Renal pelvis (tissue), 12 donors: ENCODE results near the gene LMF2. TPM values are rescaled to one million over a fixed set of nuclear protein-coding genes. Genes with fewer than 3 reads are reported as not detected.

Source experiments
- DNase-seq: peaks from one replicate; pipeline ENCODE4 v3.0.0-alpha.2; 2013
- long read RNA-seq, 16 experiments: transcript quantifications; one replicate each; lab custom pipeline, GENCODE V29; 2026
- polyA plus RNA-seq, 3 donors: library from polyadenylated mRNA; unstranded; fragments of 120-200 nt; gene quantifications; one replicate each; pipeline ENCODE4 v1.2.1, GENCODE V29; 2013; ENCODE audit not compliant: insufficient read length in 3 of 3

The LMF2 gene
- polyA plus RNA-seq, result 10 to 100 TPM; 47.3 to 61.5 (median 60.5) TPM
- long read RNA-seq, donor 1, partial matches to known transcripts, result 0 of 2 reads
- long read RNA-seq, donor 1, other reads (novel, unspliced or antisense), result 0 of 2 reads
- long read RNA-seq, donor 2, transcript LMF2-202 (14 exons, 2,582 nt), result major isoform, 11 of 16 reads
- long read RNA-seq, donor 2, partial matches to known transcripts, result 5 of 16 reads
- long read RNA-seq, donor 2, other reads (novel, unspliced or antisense), result 0 of 16 reads
- long read RNA-seq, donor 3, transcript LMF2-202 (14 exons, 2,582 nt), result major isoform, 6 of 6 reads
- long read RNA-seq, donor 3, partial matches to known transcripts, result 0 of 6 reads
- long read RNA-seq, donor 3, other reads (novel, unspliced or antisense), result 0 of 6 reads
- long read RNA-seq, donor 4, transcript LMF2-202 (14 exons, 2,582 nt), result major isoform, 10 of 10 reads
- long read RNA-seq, donor 4, partial matches to known transcripts, result 0 of 10 reads
- long read RNA-seq, donor 4, other reads (novel, unspliced or antisense), result 0 of 10 reads
- long read RNA-seq, donor 5, transcript LMF2-202 (14 exons, 2,582 nt), result major isoform, 7 of 7 reads
- long read RNA-seq, donor 5, partial matches to known transcripts, result 0 of 7 reads
- long read RNA-seq, donor 5, other reads (novel, unspliced or antisense), result 0 of 7 reads
- long read RNA-seq, donor 6, transcript LMF2-202 (14 exons, 2,582 nt), result major isoform, 5 of 19 reads
- long read RNA-seq, donor 6, partial matches to known transcripts, result 6 of 19 reads
- long read RNA-seq, donor 6, other reads (novel, unspliced or antisense), result 7 of 19 reads
- long read RNA-seq, donor 7, transcript LMF2-202 (14 exons, 2,582 nt), result major isoform, 8 of 18 reads
- long read RNA-seq, donor 7, partial matches to known transcripts, result 9 of 18 reads
- long read RNA-seq, donor 7, other reads (novel, unspliced or antisense), result 0 of 18 reads
- long read RNA-seq, donor 8, partial matches to known transcripts, result 0 of 4 reads
- long read RNA-seq, donor 8, other reads (novel, unspliced or antisense), result 0 of 4 reads
- long read RNA-seq, donor 9, transcript LMF2-202 (14 exons, 2,582 nt), result major isoform, 17 of 20 reads
- long read RNA-seq, donor 9, partial matches to known transcripts, result 0 of 20 reads
- long read RNA-seq, donor 9, other reads (novel, unspliced or antisense), result 0 of 20 reads
- long read RNA-seq, donor 10, transcript LMF2-202 (14 exons, 2,582 nt), result major isoform, 13 of 29 reads
- long read RNA-seq, donor 10, partial matches to known transcripts, result 16 of 29 reads
- long read RNA-seq, donor 10, other reads (novel, unspliced or antisense), result 0 of 29 reads
- long read RNA-seq, donor 11, partial matches to known transcripts, result 0 of 5 reads
- long read RNA-seq, donor 11, other reads (novel, unspliced or antisense), result 0 of 5 reads
- long read RNA-seq, donor 12, transcript LMF2-202 (14 exons, 2,582 nt), result major isoform, 9 of 11 reads
- long read RNA-seq, donor 12, partial matches to known transcripts, result 0 of 11 reads
- long read RNA-seq, donor 12, other reads (novel, unspliced or antisense), result 0 of 11 reads
- long read RNA-seq, donor 13, partial matches to known transcripts, result 8 of 10 reads
- long read RNA-seq, donor 13, other reads (novel, unspliced or antisense), result 0 of 10 reads
- long read RNA-seq, donor 14, transcript LMF2-202 (14 exons, 2,582 nt), result major isoform, 14 of 14 reads
- long read RNA-seq, donor 14, partial matches to known transcripts, result 0 of 14 reads
- long read RNA-seq, donor 14, other reads (novel, unspliced or antisense), result 0 of 14 reads
- long read RNA-seq, donor 15, transcript LMF2-202 (14 exons, 2,582 nt), result major isoform, 13 of 18 reads
- long read RNA-seq, donor 15, partial matches to known transcripts, result 0 of 18 reads
- long read RNA-seq, donor 15, other reads (novel, unspliced or antisense), result 5 of 18 reads
- long read RNA-seq, donor 16, transcript LMF2-202 (14 exons, 2,582 nt), result major isoform, 5 of 5 reads
- long read RNA-seq, donor 16, partial matches to known transcripts, result 0 of 5 reads
- long read RNA-seq, donor 16, other reads (novel, unspliced or antisense), result 0 of 5 reads

GRCh38 chr22:50507421-50507990, at the start of gene LMF2:
LMF2 (minus strand) TSS chr22:50507702; CDS start chr22:50507675, 27 bp downstream.
- no peak for DNase-seq

- DNase-seq, result no peak
Observed at GRCh38 chr22:50556703-50557102, 49.2 kb upstream of the LMF2 start.

GRCh38 chr22:50553310-50553709, 45.8 kb upstream of the LMF2 start:
- no peak for DNase-seq

- DNase-seq, result no peak
Observed at GRCh38 chr22:50551160-50551752, 43.8 kb upstream of the LMF2 start.

- DNase-seq, result no peak
Observed at GRCh38 chr22:50550395-50550794, 42.9 kb upstream of the LMF2 start.

GRCh38 chr22:50548921-50549790, 41.7 kb upstream of the LMF2 start:
- DNase-seq, result no peak

GRCh38 chr22:50548040-50548920, 40.8 kb upstream of the LMF2 start:
- no peak for DNase-seq

GRCh38 chr22:50547263-50547985, 39.9 kb upstream of the LMF2 start:
- no peak for DNase-seq

GRCh38 chr22:50546326-50547262, 39.1 kb upstream of the LMF2 start:
- no peak for DNase-seq

- no peak for DNase-seq
Observed at GRCh38 chr22:50545522-50546325, 38.2 kb upstream of the LMF2 start, which contains the start of gene KLHDC7B. KLHDC7B (plus strand) TSS chr22:50545899; CDS start chr22:50546244, 345 bp downstream.

- DNase-seq, result no peak
Observed at GRCh38 chr22:50544746-50545253, 37.3 kb upstream of the LMF2 start.

- DNase-seq, result no peak
Observed at GRCh38 chr22:50544078-50544745, 36.7 kb upstream of the LMF2 start.

- no peak for DNase-seq
Observed at GRCh38 chr22:50542416-50542927, 35.0 kb upstream of the LMF2 start.
